CD4-positive, alpha-beta T cell (primary cell): ENCODE data around the gene IER2. TPM values are rescaled to one million over a fixed set of nuclear protein-coding genes. Genes with fewer than 3 reads are reported as not detected.

ENCODE experiments used
- ATAC-seq: fragments of 200-7000 bp; cut with Tn5 transposase; one replicate; pipeline ENCODE4 v1.10.0; 2022; ENCODE audit warnings: mild to moderate bottlenecking; ENCODE audit not compliant: poor library complexity
- CTCF ChIA-PET: fragments of 350-600 bp; sonication (Branson Sonifier 250); formaldehyde crosslinking; loops from one replicate; lab custom pipeline; 2021; ENCODE audit warnings: antibody characterized with exemption, inconsistent platforms; lab: Charles Lee
- POLR2A ChIA-PET: fragments of 350-600 bp; sonication (Branson Sonifier 250); formaldehyde crosslinking; loops from one replicate; lab custom pipeline; 2021; ENCODE audit warnings: antibody characterized with exemption, inconsistent platforms; lab: Charles Lee
- DNase-seq, 14 experiments: peaks; one replicate each; pipeline ENCODE4 v3.0.0-alpha.2; 2013 to 2020; ENCODE audit warnings: mixed read lengths in 2 of 14
- H3K27ac ChIP-seq, 2 donors: one replicate each; pipeline versions ENCODE4 v1.5.1 to v1.7.0; 2013; ENCODE audit warnings: low read length in 2 of 2, low read depth in 1 of 2, mild to moderate bottlenecking in 1 of 2
- H3K27me3 ChIP-seq, 2 experiments: 1 replicate in 1 of 2; 2 replicates in 1 of 2; pipeline versions ENCODE4 v1.6.1 to v1.7.0; 2013; ENCODE audit warnings: low read length in 2 of 2, control low read depth in 1 of 2, mild to moderate bottlenecking in 1 of 2, moderate library complexity in 1 of 2; ENCODE audit not compliant: insufficient read depth in 2 of 2, control insufficient read depth in 1 of 2
- H3K36me3 ChIP-seq: one replicate; pipeline ENCODE4 v1.6.1; 2013; ENCODE audit warnings: low read length, control low read depth; ENCODE audit not compliant: insufficient read depth
- H3K4me1 ChIP-seq: one replicate; pipeline ENCODE4 v1.6.1; 2013; ENCODE audit warnings: low read length, control low read depth; ENCODE audit not compliant: insufficient read depth
- H3K4me3 ChIP-seq: one replicate; pipeline ENCODE4 v1.5.1; 2013; ENCODE audit warnings: mild to moderate bottlenecking, low read length, moderate library complexity
- H3K9me3 ChIP-seq, 2 experiments: 1 replicate in 1 of 2; 2 replicates in 1 of 2; pipeline versions ENCODE4 v1.6.1 to v1.7.0; 2013; ENCODE audit warnings: low read length in 2 of 2, mild to moderate bottlenecking in 2 of 2, control low read depth in 1 of 2, moderate library complexity in 1 of 2; ENCODE audit not compliant: control insufficient read depth in 1 of 2, insufficient read depth in 1 of 2
- H3K27ac Mint-ChIP-seq: one replicate; pipeline ENCODE4 v1.8.0; 2020; ENCODE audit warnings: mixed read lengths
- H3K27me3 Mint-ChIP-seq: one replicate; pipeline ENCODE4 v1.8.0; 2021; ENCODE audit warnings: mixed read lengths
- H3K36me3 Mint-ChIP-seq: one replicate; pipeline ENCODE4 v1.8.0; 2021; ENCODE audit warnings: low read depth, mixed read lengths
- H3K4me1 Mint-ChIP-seq: one replicate; pipeline ENCODE4 v1.8.0; 2021; ENCODE audit warnings: low read depth, mixed read lengths
- H3K4me3 Mint-ChIP-seq: one replicate; pipeline ENCODE4 v1.8.0; 2020; ENCODE audit warnings: mild to moderate bottlenecking, mixed read lengths
- H3K9me3 Mint-ChIP-seq: one replicate; pipeline ENCODE4 v1.8.0; 2020; ENCODE audit warnings: mixed read lengths
- CTCF ChIP-seq: fragments of 200-600 bp; IDR thresholded peaks from one replicate; pipeline ENCODE4 v1.8.0; 2022; ENCODE audit warnings: antibody characterized with exemption, mild to moderate bottlenecking
- intact Hi-C, 2 experiments: fragments of 100-400 bp; cut with DNase I in 1 of 2; cut with micrococcal nuclease in 1 of 2; formaldehyde crosslinking; loops; one replicate each; pipeline versions ENCODE4 v1.15.1 to v1.9.0; 2023 to 2025; cut with DNase I, micrococcal nuclease
- total RNA-seq, 174 experiments: library from RNA in 2 of 174; stranded (reverse) in 2 of 174; gene quantifications; one replicate each; pipeline ENCODE4 v1.2.3 and lab custom pipeline; 2021 to 2026

The IER2 gene
- total RNA-seq, 2 experiments from 2014 or later, result 254 to 255 TPM

DNA sequence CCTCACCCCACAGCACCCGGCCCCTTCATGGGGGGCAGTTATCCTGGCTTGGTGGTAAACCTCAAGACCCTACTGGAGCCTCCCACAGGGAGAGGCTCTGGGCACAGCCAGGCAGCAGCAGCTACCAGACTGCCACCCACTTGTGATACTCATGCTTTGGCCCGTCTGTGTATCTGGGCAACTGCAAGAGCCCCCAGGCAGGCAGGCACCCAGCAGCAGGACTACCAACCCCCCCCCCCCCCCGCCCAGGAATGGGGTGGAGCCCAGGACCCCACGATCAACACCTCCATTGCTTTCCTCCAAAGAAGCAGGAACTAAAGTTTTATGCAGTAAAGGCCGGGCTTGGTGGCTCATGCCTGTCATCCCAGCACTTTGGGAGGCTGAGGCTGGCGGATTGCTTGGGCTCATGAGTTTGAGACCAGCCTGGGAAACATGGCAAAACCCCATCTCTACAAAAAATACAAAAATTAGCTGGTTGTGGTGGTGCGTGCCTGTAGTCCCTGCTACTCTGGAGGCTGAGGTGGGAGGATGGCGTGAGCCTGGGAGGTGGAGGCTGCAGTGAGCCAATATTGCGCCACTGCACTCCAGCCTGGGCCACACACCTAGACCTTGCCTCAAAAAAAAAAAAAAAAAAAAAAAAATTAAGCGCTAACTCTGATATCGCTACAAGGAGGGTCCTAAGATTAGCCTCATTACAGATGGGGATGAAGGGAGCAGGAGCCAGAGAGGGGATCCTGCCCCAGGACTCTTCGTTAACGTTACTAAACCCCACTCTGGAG lies 46.4 kb upstream of the IER2 start:
- Mint-ChIP-seq H3K36me3 (peaks cover 10% of the 10 kb centered on the region), H3K27ac (peak overlapping the region; percentile 64), H3K9me3 (no peaks in the 10 kb centered on the region), H3K4me1 (peaks cover 42% of the 10 kb centered on the region), H3K4me3 (peak overlapping the region; percentile 93), H3K27me3 (no peaks in the 10 kb centered on the region)
- intact Hi-C loops, result no loop called here
- ATAC-seq (no peak), DNase-seq (no peak)
- peak overlapping the region; percentile 41 to 73 for H3K27ac ChIP-seq
- POLR2A ChIA-PET, result interaction anchor here (0.7 to 3.5 kb wide), 13 partner anchors 9 to 321 kb away, joined by 3 to 34 read pairs (median 7); partner anchors contain the start of genes IER2, JUNB, NACC1 and STX10
- no peaks in the 10 kb centered on the region for H3K9me3 ChIP-seq
- peaks cover 10% of the 10 kb centered on the region for H3K36me3 ChIP-seq
- no peak for TF ChIP-seq CTCF
- H3K4me3 ChIP-seq, result peak overlapping the region; percentile 77
- CTCF ChIA-PET, result interaction anchor here (0.7 to 3.6 kb wide), 15 partner anchors 9 to 279 kb away, joined by 3 to 27 read pairs (median 6); partner anchors contain the start of genes IER2, NACC1, STX10 and TRMT1
- H3K27me3 ChIP-seq, result peaks cover 0 to under 1% of the 10 kb centered on the region in 2 experiments
- H3K4me1 ChIP-seq, result peaks cover 74% of the 10 kb centered on the region

- DNase-seq (peak; percentile 40 to 81 (median 59)), ATAC-seq (peak; percentile 53)
- H3K4me3 Mint-ChIP-seq, result peak overlapping the region; percentile 93
- Histone ChIP-seq H3K9me3 (no peaks in the 10 kb centered on the region), H3K27me3 (no peaks in the 10 kb centered on the region), H3K4me3 (peak overlapping the region; percentile 77), H3K36me3 (peaks cover 14% of the 10 kb centered on the region), H3K4me1 (peaks cover 68% of the 10 kb centered on the region), H3K27ac (peak overlapping the region; percentile 41 to 66)
- ChIA-PET POLR2A (interaction anchor here (0.7 to 3.5 kb wide), 12 partner anchors 10 to 322 kb away, joined by 3 to 34 read pairs (median 8); partner anchors contain the start of genes IER2, JUNB, NACC1 and STX10), CTCF (interaction anchor here (0.7 to 3.6 kb wide), 15 partner anchors 9 to 158 kb away, joined by 3 to 27 read pairs (median 6); partner anchors contain the start of genes IER2, NACC1, STX10 and TRMT1)
- H3K9me3 Mint-ChIP-seq, result no peaks in the 10 kb centered on the region
- H3K4me1 Mint-ChIP-seq, result peaks cover 38% of the 10 kb centered on the region
- intact Hi-C loops, result no loop called here
- peak; percentile 86 for TF ChIP-seq CTCF
- H3K27me3 Mint-ChIP-seq, result no peaks in the 10 kb centered on the region
- H3K36me3 Mint-ChIP-seq, result peaks cover 14% of the 10 kb centered on the region
- peak overlapping the region; percentile 89 for H3K27ac Mint-ChIP-seq
Measured at GRCh38 chr19:13104360-13104847, 45.8 kb upstream of the IER2 start.

DNA sequence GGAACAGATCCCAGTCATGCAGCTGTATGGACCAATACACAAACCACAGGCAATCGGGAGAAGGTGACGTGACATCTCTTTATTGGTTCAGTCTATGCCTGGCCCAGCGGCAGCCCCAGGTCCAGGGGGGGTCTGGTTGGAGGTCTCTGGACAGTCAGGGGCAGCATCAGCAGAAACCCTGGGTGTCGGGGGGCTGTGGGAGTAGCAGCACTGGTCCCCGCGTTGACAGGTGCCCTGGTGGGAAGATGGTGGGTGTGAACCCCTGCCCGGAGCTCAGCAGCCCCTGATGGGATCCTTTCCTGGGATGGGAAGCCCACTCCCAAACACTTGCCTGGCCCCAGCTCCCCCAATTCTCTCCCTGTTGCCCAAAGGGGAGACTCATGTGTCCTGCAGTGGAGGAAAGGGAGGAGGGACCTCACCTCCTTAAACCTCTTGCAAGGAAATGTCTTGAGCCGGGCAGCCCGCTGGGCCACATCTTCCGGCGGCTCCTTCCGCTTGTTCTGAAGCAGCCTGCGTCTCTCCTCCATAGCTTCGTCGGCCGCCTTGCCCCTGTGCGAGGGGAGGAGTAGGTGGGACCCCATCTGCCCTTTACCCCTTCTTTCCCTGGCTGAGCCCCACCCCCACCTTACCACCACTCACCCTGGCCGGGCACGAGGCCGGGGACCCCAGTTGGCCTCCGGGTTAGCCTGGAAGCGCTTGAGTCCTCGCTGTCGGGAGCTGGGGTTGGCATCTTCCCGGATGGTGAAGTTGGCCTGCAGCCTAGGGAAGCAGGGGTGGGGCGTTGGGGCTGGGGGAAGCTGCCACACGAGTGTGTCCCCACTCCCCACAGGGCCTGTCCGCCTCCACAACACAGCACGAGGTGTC lies 45.1 kb upstream of the IER2 start:
- DNase-seq (peak in 5 of 14 experiments; percentile 30 to 61 (median 53)), ATAC-seq (peak; percentile 25)
- Mint-ChIP-seq H3K27ac (peak overlapping the region; percentile 89), H3K9me3 (no peaks in the 10 kb centered on the region), H3K36me3 (peaks cover 14% of the 10 kb centered on the region), H3K27me3 (no peaks in the 10 kb centered on the region), H3K4me1 (peaks cover 31% of the 10 kb centered on the region), H3K4me3 (peak overlapping the region; percentile 93)
- TF ChIP-seq CTCF, result peak; percentile 16
- Histone ChIP-seq H3K4me1 (peaks cover 62% of the 10 kb centered on the region), H3K9me3 (no peaks in the 10 kb centered on the region), H3K4me3 (peak overlapping the region; percentile 77), H3K27me3 (no peaks in the 10 kb centered on the region), H3K27ac (peak overlapping the region; percentile 41 to 66), H3K36me3 (peaks cover 18% of the 10 kb centered on the region)
- intact Hi-C loops, result no loop called here
- ChIA-PET CTCF (interaction anchor here (0.7 to 3.6 kb wide), 15 partner anchors 10 to 157 kb away, joined by 3 to 27 read pairs (median 6); partner anchors contain the start of genes IER2, NACC1, STX10 and TRMT1), POLR2A (interaction anchor here (0.7 to 3.5 kb wide), 12 partner anchors 10 to 323 kb away, joined by 3 to 34 read pairs (median 8); partner anchors contain the start of genes IER2, JUNB, NACC1 and STX10)
